ENCODE data around the gene MRPL9. TPM values are rescaled to one million over a fixed set of nuclear protein-coding genes. Genes with fewer than 3 reads are reported as not detected.

Gene MRPL9
- total RNA-seq, 1 donor from 2014 or later, result 166 TPM

DNA sequence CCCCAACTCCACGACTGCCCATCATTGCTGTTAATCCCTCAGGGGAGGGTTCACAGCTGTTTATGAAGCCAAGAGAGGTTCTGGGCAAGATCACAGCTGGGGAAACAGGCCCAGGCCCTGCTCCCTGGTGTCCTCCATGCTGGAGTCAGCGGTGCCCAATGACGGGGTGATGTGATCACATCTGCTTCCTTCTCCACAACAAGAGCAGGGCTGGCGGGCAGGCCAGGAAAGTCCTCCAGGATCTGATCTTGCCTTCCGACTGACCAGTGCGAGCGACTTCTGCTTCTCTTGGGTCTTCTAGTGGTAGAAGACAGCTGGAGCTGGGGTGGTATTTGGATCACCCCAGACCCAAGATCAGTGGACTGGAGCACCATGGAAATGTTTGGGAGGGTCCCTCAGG, 42.9 kb upstream of the MRPL9 start:
- no peak for TF ChIP-seq CTCF (conservative IDR thresholded peaks at IDR 0.05; ENCODE audit: low read depth, low read length)
- no peak overlapping the region for H3K4me3 ChIP-seq (ENCODE audit: low read depth, low read length)
- DNase-seq (ENCODE audit: low read depth), result no peak

DNA sequence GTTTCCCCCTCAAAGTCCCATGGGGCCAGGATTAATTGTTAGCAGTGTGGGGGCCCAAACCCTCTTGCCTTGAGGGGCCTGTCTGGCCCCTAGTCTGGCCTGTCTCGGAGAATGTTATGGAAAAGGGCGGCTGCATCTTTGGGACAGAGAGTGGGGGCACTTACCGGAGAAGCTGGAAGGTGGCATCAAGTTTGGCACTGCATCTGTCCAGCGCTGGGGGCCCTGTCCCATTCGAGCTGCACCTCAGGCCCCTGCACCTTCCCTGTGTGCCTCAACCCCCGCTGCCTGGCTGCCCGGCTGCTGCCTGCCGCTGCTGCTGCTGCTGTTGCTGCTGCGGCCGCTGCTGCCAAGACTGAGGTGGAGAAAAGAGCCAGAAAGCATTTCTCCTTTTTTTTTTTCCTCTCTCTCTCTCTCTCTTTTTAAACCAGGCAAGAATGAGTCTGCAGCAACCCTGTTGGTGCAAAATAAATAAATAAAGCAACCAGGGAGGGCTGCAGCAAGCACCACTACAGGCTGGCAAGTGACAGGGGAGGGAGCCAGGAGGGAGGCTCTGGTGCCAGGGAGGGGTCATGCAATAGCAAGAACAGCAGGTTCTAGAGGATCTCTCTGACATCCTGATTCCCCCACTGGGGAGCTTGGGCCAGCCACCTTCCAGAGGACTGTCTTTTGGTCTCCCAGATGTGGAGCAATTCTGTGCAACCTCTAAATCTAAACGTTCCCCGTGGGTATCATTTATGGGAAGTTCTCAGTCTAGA, 41.9 kb upstream of the MRPL9 start, which contains the start of gene LINGO4:
LINGO4 (minus strand) TSS at position 354 of the 755 bp plus-strand sequence. CDS start 2,715 bp downstream, outside the sequence.
- no peak for DNase-seq (ENCODE audit: low read depth)
- H3K4me3 ChIP-seq (ENCODE audit: low read depth, low read length), result no peak within 1 kb of the TSS
- no peak for TF ChIP-seq CTCF (conservative IDR thresholded peaks at IDR 0.05; ENCODE audit: low read depth, low read length)

GRCh38 chr1:151803915-151804314, 40.6 kb upstream of the MRPL9 start:
- no peak for DNase-seq (ENCODE audit: low read depth)
- no peak for TF ChIP-seq CTCF (conservative IDR thresholded peaks at IDR 0.05; ENCODE audit: low read depth, low read length)
- no peak overlapping the region for H3K4me3 ChIP-seq (ENCODE audit: low read depth, low read length)

DNA sequence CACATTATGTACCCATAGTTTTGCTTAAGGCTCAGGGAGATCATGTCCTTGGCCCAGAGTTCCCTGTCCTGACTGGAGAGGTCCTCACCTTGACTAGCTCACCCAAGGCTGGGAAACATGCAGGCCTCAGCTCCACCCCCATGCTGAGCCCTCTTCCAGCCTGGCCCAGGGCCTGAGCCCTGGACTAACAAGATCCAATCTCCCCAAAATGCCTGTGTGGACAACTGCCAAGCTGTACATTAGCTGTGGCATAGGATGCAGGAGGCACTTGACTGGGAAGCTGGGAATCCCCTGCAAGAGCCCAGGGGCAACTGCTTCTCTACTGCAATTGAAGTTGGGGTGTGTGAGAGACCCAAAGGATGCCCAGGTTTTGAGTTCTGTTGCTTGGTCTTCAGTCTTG, 39.9 kb upstream of the MRPL9 start:
- DNase-seq (ENCODE audit: low read depth), result no peak
- no peak overlapping the region for H3K4me3 ChIP-seq (ENCODE audit: low read depth, low read length)
- no peak for TF ChIP-seq CTCF (conservative IDR thresholded peaks at IDR 0.05; ENCODE audit: low read depth, low read length)

DNA sequence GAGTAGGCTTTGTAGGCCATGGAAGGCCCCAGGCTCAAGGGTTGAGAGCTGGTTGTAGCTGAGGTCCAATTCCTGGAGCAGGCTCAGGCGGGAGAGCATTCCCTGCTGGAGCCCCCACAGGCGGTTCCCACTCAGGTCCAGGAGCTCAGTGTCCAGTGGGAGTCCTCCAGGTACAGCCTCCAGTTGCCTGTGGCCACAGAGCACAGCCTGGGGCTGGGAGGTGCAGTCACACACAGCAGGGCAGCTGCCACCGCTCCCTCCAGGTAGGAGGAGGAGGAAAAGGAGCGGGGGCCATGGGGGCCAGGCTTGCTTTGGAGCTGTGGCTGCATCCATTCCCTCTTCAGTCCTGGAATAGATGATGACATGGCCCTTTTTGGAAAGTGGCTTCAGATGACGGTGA, 39.1 kb upstream of the MRPL9 start:
- no peak for TF ChIP-seq CTCF (conservative IDR thresholded peaks at IDR 0.05; ENCODE audit: low read depth, low read length)
- H3K4me3 ChIP-seq (ENCODE audit: low read depth, low read length), result no peak overlapping the region
- no peak for DNase-seq (ENCODE audit: low read depth)

DNA sequence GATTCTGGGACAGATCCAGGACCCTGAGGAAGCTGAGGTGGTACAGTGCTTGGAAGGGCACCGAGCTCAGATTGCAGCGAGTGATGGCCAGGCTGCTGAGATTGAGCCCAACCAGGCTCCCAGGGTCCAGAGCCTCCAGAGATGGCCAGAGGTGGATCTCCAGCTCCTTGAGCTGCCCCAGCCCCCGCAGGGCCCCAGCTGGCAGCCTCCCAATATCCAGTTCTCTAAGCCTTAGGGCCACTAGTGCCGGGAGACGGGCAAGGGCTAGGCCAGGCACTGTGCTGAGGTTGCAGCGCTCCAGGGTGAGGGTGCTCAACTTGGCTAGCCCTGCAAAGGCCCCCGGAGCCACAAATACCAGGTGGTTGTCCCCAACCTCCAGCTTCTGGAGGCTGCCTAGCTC, 38.5 kb upstream of the MRPL9 start:
- no peak overlapping the region for H3K4me3 ChIP-seq (ENCODE audit: low read depth, low read length)
- no peak for DNase-seq (ENCODE audit: low read depth)
- TF ChIP-seq CTCF (conservative IDR thresholded peaks at IDR 0.05; ENCODE audit: low read depth, low read length), result no peak

GRCh38 chr1:151801310-151801820, 38.1 kb upstream of the MRPL9 start:
- TF ChIP-seq CTCF (conservative IDR thresholded peaks at IDR 0.05; ENCODE audit: low read depth, low read length), result no peak
- no peak for DNase-seq (ENCODE audit: low read depth)
- no peak overlapping the region for H3K4me3 ChIP-seq (ENCODE audit: low read depth, low read length)

All from epithelial cell of proximal tubule (primary cell).